GM20431 (cell line): ENCODE data around the gene LYPD4.

Experiments used
- in situ Hi-C: fragments of 300-500 bp; cut with MseI, MboI; formaldehyde crosslinking; loops from one replicate; pipeline ENCODE4 v1.15.0; 2020; ENCODE audit warnings: low sequenced_read_pairs; ENCODE audit not compliant: unreplicated experiment

Gene LYPD4

GRCh38 chr19:41853768-41854167 lies 9.3 kb upstream of the LYPD4 start:
- in situ Hi-C loops: no loop called here

- in situ Hi-C loops: no loop called here
Observed at GRCh38 chr19:41853344-41853743, 8.9 kb upstream of the LYPD4 start.

- in situ Hi-C loops: no loop called here
Observed at GRCh38 chr19:41851456-41851855, 7.0 kb upstream of the LYPD4 start.

GRCh38 chr19:41850381-41850780 lies 5.9 kb upstream of the LYPD4 start:
- in situ Hi-C loops: no loop called here

GRCh38 chr19:41849067-41849466 lies 4.6 kb upstream of the LYPD4 start:
- in situ Hi-C loops: no loop called here

GRCh38 chr19:41848666-41849065 lies 4.2 kb upstream of the LYPD4 start:
- in situ Hi-C loops: no loop called here

GRCh38 chr19:41847351-41848105 lies 3.0 kb upstream of the LYPD4 start:
- in situ Hi-C loops: no loop called here

- in situ Hi-C loops: no loop called here
Observed at GRCh38 chr19:41845051-41845590, 638 bp upstream of the LYPD4 start.

GRCh38 chr19:41845001-41845050 lies 343 bp upstream of the LYPD4 start, which contains the start of gene DMRTC2:
Gene DMRTC2 (plus strand): TSS chr19:41845042. CDS start chr19:41847429, 2,387 bp downstream.
- in situ Hi-C loops: no loop called here

- in situ Hi-C loops: no loop called here
Observed at GRCh38 chr19:41843371-41843770, 1.1 kb downstream of the LYPD4 start.

- in situ Hi-C loops: no loop called here
Observed at GRCh38 chr19:41839211-41839610, 5.3 kb downstream of the LYPD4 start.

GRCh38 chr19:41837981-41838708 lies 6.3 kb downstream of the LYPD4 start:
- in situ Hi-C loops: no loop called here

GRCh38 chr19:41821003-41821735 lies 23.3 kb downstream of the LYPD4 start:
- in situ Hi-C loops: no loop called here

- in situ Hi-C loops: no loop called here
Observed at GRCh38 chr19:41816761-41817160, 27.7 kb downstream of the LYPD4 start.

- in situ Hi-C loops: no loop called here
Observed at GRCh38 chr19:41815301-41815700, 29.2 kb downstream of the LYPD4 start.

- in situ Hi-C loops: no loop called here
Observed at GRCh38 chr19:41813911-41814310, 30.6 kb downstream of the LYPD4 start.

- in situ Hi-C loops: no loop called here
Observed at GRCh38 chr19:41811981-41812380, 32.5 kb downstream of the LYPD4 start.

GRCh38 chr19:41811036-41811435 lies 33.4 kb downstream of the LYPD4 start:
- in situ Hi-C loops: no loop called here

GRCh38 chr19:41810301-41810700 lies 34.2 kb downstream of the LYPD4 start:
- in situ Hi-C loops: no loop called here

GRCh38 chr19:41808663-41809566 lies 35.6 kb downstream of the LYPD4 start:
- in situ Hi-C loops: no loop called here
